T-helper 1 cell treated with Interleukin-12 subunit alpha and Interleukin-12 subunit beta and Interleukin-4 antibody, amounts not matched to agents 30 μg/mL and 1 μg/mL, for 36 hours (primary cell): ENCODE results near the gene FAM168A.

Source experiments
- H3K27ac Mint-ChIP-seq: one replicate; pipeline ENCODE4 v1.8.0; 2021; ENCODE audit warnings: mild to moderate bottlenecking, mixed read lengths
- H3K27me3 Mint-ChIP-seq: one replicate; pipeline ENCODE4 v1.8.0; 2021; ENCODE audit warnings: low read depth, mixed read lengths
- H3K36me3 Mint-ChIP-seq: one replicate; pipeline ENCODE4 v1.8.0; 2021; ENCODE audit warnings: low read depth, mixed read lengths
- H3K4me1 Mint-ChIP-seq: one replicate; pipeline ENCODE4 v1.8.0; 2021; ENCODE audit warnings: low read depth, mixed read lengths
- H3K4me3 Mint-ChIP-seq: one replicate; pipeline ENCODE4 v1.8.0; 2021; ENCODE audit warnings: mild to moderate bottlenecking, moderate library complexity, mixed read lengths
- H3K9me3 Mint-ChIP-seq: one replicate; pipeline ENCODE4 v1.8.0; 2021; ENCODE audit warnings: mixed read lengths

The FAM168A gene

GRCh38 chr11:73401217-73401923, 196.5 kb downstream of the FAM168A start:
- H3K9me3 Mint-ChIP-seq = no peaks in the 10 kb centered on the region
- H3K4me3 Mint-ChIP-seq = no peak overlapping the region
- no peaks in the 10 kb centered on the region for H3K27me3 Mint-ChIP-seq
- peaks cover 14% of the 10 kb centered on the region for H3K36me3 Mint-ChIP-seq
- peaks cover 4% of the 10 kb centered on the region for H3K4me1 Mint-ChIP-seq
- no peak overlapping the region for H3K27ac Mint-ChIP-seq

GRCh38 chr11:73400293-73400692, 197.6 kb downstream of the FAM168A start:
- H3K9me3 Mint-ChIP-seq = no peaks in the 10 kb centered on the region
- H3K4me3 Mint-ChIP-seq = no peak overlapping the region
- H3K36me3 Mint-ChIP-seq = peaks cover 14% of the 10 kb centered on the region
- H3K27me3 Mint-ChIP-seq = no peaks in the 10 kb centered on the region
- peaks cover 4% of the 10 kb centered on the region for H3K4me1 Mint-ChIP-seq
- H3K27ac Mint-ChIP-seq = peak overlapping the region; percentile 39

GRCh38 chr11:73399636-73400035, 198.3 kb downstream of the FAM168A start:
- Mint-ChIP-seq H3K4me3 (no peak overlapping the region), H3K36me3 (peaks cover 14% of the 10 kb centered on the region), H3K27ac (no peak overlapping the region), H3K4me1 (peaks cover 4% of the 10 kb centered on the region), H3K27me3 (no peaks in the 10 kb centered on the region), H3K9me3 (no peaks in the 10 kb centered on the region)

- no peak overlapping the region for H3K27ac Mint-ChIP-seq
Observed at GRCh38 chr11:73399159-73399590, 198.7 kb downstream of the FAM168A start.

GRCh38 chr11:73398721-73399120, 199.2 kb downstream of the FAM168A start:
- H3K4me1 Mint-ChIP-seq = peaks cover 4% of the 10 kb centered on the region
- no peak overlapping the region for H3K27ac Mint-ChIP-seq

More at GRCh38 chr11:73399159-73399590, 198.7 kb downstream of the FAM168A start:
- no peaks in the 10 kb centered on the region for H3K9me3 Mint-ChIP-seq
- peaks cover 4% of the 10 kb centered on the region for H3K4me1 Mint-ChIP-seq
- no peak overlapping the region for H3K4me3 Mint-ChIP-seq
- peaks cover 14% of the 10 kb centered on the region for H3K36me3 Mint-ChIP-seq
- H3K27me3 Mint-ChIP-seq = no peaks in the 10 kb centered on the region

GRCh38 chr11:73398132-73398526, 199.8 kb downstream of the FAM168A start:
- H3K4me3 Mint-ChIP-seq = no peak overlapping the region
- no peaks in the 10 kb centered on the region for H3K9me3 Mint-ChIP-seq
- no peak overlapping the region for H3K27ac Mint-ChIP-seq
- no peaks in the 10 kb centered on the region for H3K27me3 Mint-ChIP-seq
- H3K4me1 Mint-ChIP-seq = peaks cover 4% of the 10 kb centered on the region
- H3K36me3 Mint-ChIP-seq = peaks cover 17% of the 10 kb centered on the region

More at GRCh38 chr11:73398721-73399120, 199.2 kb downstream of the FAM168A start:
- Mint-ChIP-seq H3K4me3 (no peak overlapping the region), H3K27me3 (no peaks in the 10 kb centered on the region), H3K36me3 (peaks cover 14% of the 10 kb centered on the region), H3K9me3 (no peaks in the 10 kb centered on the region)

GRCh38 chr11:73397468-73398131, 200.3 kb downstream of the FAM168A start:
- no peak overlapping the region for H3K4me3 Mint-ChIP-seq

GRCh38 chr11:73396985-73397384, 200.9 kb downstream of the FAM168A start:
- Mint-ChIP-seq H3K27me3 (no peaks in the 10 kb centered on the region), H3K4me1 (peaks cover 4% of the 10 kb centered on the region), H3K36me3 (peaks cover 17% of the 10 kb centered on the region), H3K4me3 (no peak overlapping the region), H3K9me3 (no peaks in the 10 kb centered on the region), H3K27ac (no peak overlapping the region)

More at GRCh38 chr11:73397468-73398131, 200.3 kb downstream of the FAM168A start:
- peaks cover 17% of the 10 kb centered on the region for H3K36me3 Mint-ChIP-seq
- no peaks in the 10 kb centered on the region for H3K9me3 Mint-ChIP-seq
- H3K4me1 Mint-ChIP-seq = peaks cover 4% of the 10 kb centered on the region
- no peak overlapping the region for H3K27ac Mint-ChIP-seq
- no peaks in the 10 kb centered on the region for H3K27me3 Mint-ChIP-seq

GRCh38 chr11:73396251-73396930, 201.5 kb downstream of the FAM168A start:
- Mint-ChIP-seq H3K4me3 (no peak overlapping the region), H3K4me1 (peaks cover 4% of the 10 kb centered on the region), H3K27me3 (no peaks in the 10 kb centered on the region), H3K9me3 (no peaks in the 10 kb centered on the region), H3K36me3 (peaks cover 17% of the 10 kb centered on the region), H3K27ac (no peak overlapping the region)

GRCh38 chr11:73395297-73396208, 202.4 kb downstream of the FAM168A start:
- H3K4me1 Mint-ChIP-seq = peaks cover 2% of the 10 kb centered on the region
- no peaks in the 10 kb centered on the region for H3K9me3 Mint-ChIP-seq
- no peaks in the 10 kb centered on the region for H3K27me3 Mint-ChIP-seq
- H3K27ac Mint-ChIP-seq = no peak overlapping the region
- H3K4me3 Mint-ChIP-seq = no peak overlapping the region
- peaks cover 15% of the 10 kb centered on the region for H3K36me3 Mint-ChIP-seq

- Mint-ChIP-seq H3K4me1 (peaks cover 6% of the 10 kb centered on the region), H3K9me3 (no peaks in the 10 kb centered on the region), H3K36me3 (peaks cover 15% of the 10 kb centered on the region), H3K27ac (no peak overlapping the region), H3K27me3 (no peaks in the 10 kb centered on the region), H3K4me3 (no peak overlapping the region)
Observed at GRCh38 chr11:73394416-73395296, 203.3 kb downstream of the FAM168A start.

- Mint-ChIP-seq H3K27me3 (no peaks in the 10 kb centered on the region), H3K4me1 (peaks cover 4% of the 10 kb centered on the region), H3K36me3 (peaks cover 15% of the 10 kb centered on the region), H3K27ac (no peak overlapping the region), H3K4me3 (no peak overlapping the region), H3K9me3 (no peaks in the 10 kb centered on the region)
Observed at GRCh38 chr11:73393479-73394415, 204.2 kb downstream of the FAM168A start.
